K562 (cell line): Measurements from ENCODE around the gene MAD2L1BP. TPM values are rescaled to one million over a fixed set of nuclear protein-coding genes. Genes with fewer than 3 reads are reported as not detected.

Experiments
- CBX3 ChIP-seq, 2 experiments: IDR thresholded peaks; 1 replicate in 1 of 2; 2 replicates in 1 of 2; pipeline ENCODE4 v1.6.1; 2012; ENCODE audit warnings: inconsistent platforms in 2 of 2, low read length in 2 of 2, borderline replicate concordance in 1 of 2, control low read depth in 1 of 2
- FOXK2 ChIP-seq, 2 experiments: fragments of 450-650 bp; IDR thresholded peaks in 1 of 2; conservative IDR thresholded peaks in 1 of 2; 2 replicates each; pipeline ENCODE4 v1.6.1; 2016; ENCODE audit warnings: low read depth in 2 of 2, mild to moderate bottlenecking in 1 of 2
- HNRNPL ChIP-seq: fragments of 200-400 bp; formaldehyde crosslinking; IDR thresholded peaks from 2 replicates; pipeline ENCODE4 v1.6.1; 2017; ENCODE audit warnings: low read depth, mild to moderate bottlenecking, low read length
- HNRNPLL ChIP-seq: fragments of 200-400 bp; formaldehyde crosslinking; IDR thresholded peaks from 2 replicates; pipeline ENCODE4 v1.6.1; 2017; ENCODE audit warnings: low read length, low read depth, mild to moderate bottlenecking; ENCODE audit not compliant: poor library complexity, severe bottlenecking
- JUN ChIP-seq, 2 experiments: sonication (generic) in 1 of 2; formaldehyde crosslinking in 1 of 2; IDR thresholded peaks; 2 replicates each; pipeline versions ENCODE4 v1.6.1 to v1.8.0; 2012 to 2022; ENCODE audit warnings: borderline replicate concordance in 2 of 2, mild to moderate bottlenecking in 2 of 2, improper control_type of control experiment in 1 of 2, low read depth in 1 of 2, low read length in 1 of 2, missing genetic modification reagents in 1 of 2
- MTA1 ChIP-seq: fragments of 450-650 bp; IDR thresholded peaks from 2 replicates; pipeline ENCODE4 v1.6.1; 2017; ENCODE audit warnings: borderline replicate concordance
- PHTF2 ChIP-seq: fragments of 250-450 bp; sonication (Bioruptor Pico); IDR thresholded peaks from 2 replicates; pipeline ENCODE4 v1.5.0; 2021; ENCODE audit warnings: mild to moderate bottlenecking
- PPARD ChIP-seq: fragments of 250-450 bp; sonication (Bioruptor Pico); IDR thresholded peaks from 2 replicates; pipeline ENCODE4 v1.8.0; 2022; ENCODE audit warnings: inconsistent platforms, mild to moderate bottlenecking, moderate library complexity
- SAFB ChIP-seq: fragments of 200-400 bp; formaldehyde crosslinking; IDR thresholded peaks from 2 replicates; pipeline ENCODE4 v1.6.1; 2017; ENCODE audit warnings: low read depth, low read length, borderline replicate concordance
- SMAD1 ChIP-seq: fragments of 150-350 bp; IDR thresholded peaks from 2 replicates; pipeline ENCODE4 v1.6.1; 2014; ENCODE audit warnings: low read length, low read depth; ENCODE audit not compliant: partially characterized antibody
- SMARCC2 ChIP-seq: fragments of 450-650 bp; IDR thresholded peaks from 2 replicates; pipeline ENCODE4 v1.6.1; 2017; ENCODE audit warnings: antibody characterized with exemption, moderate library complexity, mild to moderate bottlenecking, low read depth
- TBP ChIP-seq: optimal IDR thresholded peaks from 2 replicates; pipeline ENCODE3; 2011; ENCODE audit warnings: low read depth, low read length, improper control_type of control experiment
- TOE1 ChIP-seq, 2 experiments: fragments of 450-650 bp in 1 of 2; sonication (generic) in 1 of 2; formaldehyde crosslinking in 1 of 2; IDR thresholded peaks; 2 replicates each; pipeline versions ENCODE4 v1.7.1 to v1.8.0; 2016 to 2022; ENCODE audit warnings: borderline replicate concordance in 2 of 2, mild to moderate bottlenecking in 2 of 2, antibody characterized with exemption in 1 of 2, inconsistent platforms in 1 of 2, low read depth in 1 of 2, missing genetic modification reagents in 1 of 2, moderate library complexity in 1 of 2
- U2AF1 ChIP-seq: fragments of 200-400 bp; formaldehyde crosslinking; optimal IDR thresholded peaks from 2 replicates; pipeline ENCODE3; 2017; ENCODE audit warnings: mild to moderate bottlenecking, low read depth, low read length, moderate library complexity
- YY1 ChIP-seq, 3 experiments: IDR thresholded peaks; 2 replicates each; pipeline ENCODE4 v1.6.1; 2011; ENCODE audit warnings: low read length in 2 of 3, mild to moderate bottlenecking in 2 of 3, moderate library complexity in 2 of 3, borderline replicate concordance in 1 of 3, control low read depth in 1 of 3, low read depth in 1 of 3; ENCODE audit not compliant: insufficient read depth in 3 of 3, insufficient replicate concordance in 2 of 3, control insufficient read depth in 1 of 3, insufficient read length in 1 of 3; ENCODE audit errors: extremely low read depth in 1 of 3
- ZC3H4 ChIP-seq: sonication (generic); formaldehyde crosslinking; IDR thresholded peaks from 2 replicates; pipeline ENCODE4 v1.9.0; 2021; ENCODE audit warnings: missing genetic modification reagents, borderline replicate concordance
- ZNF133 ChIP-seq: fragments of 250-450 bp; sonication (Bioruptor Pico); IDR thresholded peaks from 2 replicates; pipeline ENCODE4 v1.4.0; 2020; ENCODE audit warnings: mild to moderate bottlenecking
- ZNF253 ChIP-seq: fragments of 250-450 bp; sonication (Bioruptor Pico); conservative IDR thresholded peaks from 2 replicates; pipeline ENCODE4 v1.6.1; 2021; ENCODE audit warnings: mild to moderate bottlenecking
- ZNF695 ChIP-seq: fragments of 450-650 bp; formaldehyde crosslinking; IDR thresholded peaks from 2 replicates; pipeline ENCODE4 v1.4.0; 2020; ENCODE audit warnings: mild to moderate bottlenecking, moderate library complexity
- polyA plus RNA-seq, 8 experiments: library from polyadenylated mRNA; depleted of rRNA in 4 of 8; stranded (reverse) in 5 of 8; unstranded in 3 of 8; fragments of >200 nt; fragmentation: Nextera tagmentation in 2 of 8; fragmentation: Illumina TruSeq in 1 of 8; extraction: Ambion mirVana in 2 of 8; extraction: Trizol in 1 of 8; gene quantifications; 2 replicates each; pipeline versions ENCODE4 v1.2.1 to v1.2.3, GENCODE V29; 2011 to 2014; ENCODE audit warnings: inconsistent platforms in 1 of 8, missing spikeins in 1 of 8
- total RNA-seq, 7 experiments: library from RNA; depleted of rRNA in 6 of 7; stranded (reverse); fragments of >200 nt in 6 of 7; fragmentation: Illumina TruSeq in 2 of 7; extraction: Trizol in 2 of 7; gene quantifications; 2 replicates each; pipeline versions ENCODE4 v1.2.1 to v1.2.3, GENCODE V29; 2011 to 2021; ENCODE audit warnings: low replicate concordance in 1 of 7
- TF ChIP-seq, protein P1 (sequence below): fragments of 450-650 bp; formaldehyde crosslinking; IDR thresholded peaks from 2 replicates; pipeline ENCODE4 v1.4.0; 2020; ENCODE audit warnings: mild to moderate bottlenecking, moderate library complexity
- TF ChIP-seq, protein P2 (sequence below): fragments of 450-650 bp; formaldehyde crosslinking; IDR thresholded peaks from 2 replicates; pipeline ENCODE4 v1.4.0; 2020; ENCODE audit warnings: mild to moderate bottlenecking, moderate library complexity

Gene MAD2L1BP
- total and polyA plus RNA-seq, 9 of the 15 experiments (the other 6 are each of a cell fraction or from before 2014, with no cell fraction given), result 69.7 to 321 (median 111) TPM

DNA sequence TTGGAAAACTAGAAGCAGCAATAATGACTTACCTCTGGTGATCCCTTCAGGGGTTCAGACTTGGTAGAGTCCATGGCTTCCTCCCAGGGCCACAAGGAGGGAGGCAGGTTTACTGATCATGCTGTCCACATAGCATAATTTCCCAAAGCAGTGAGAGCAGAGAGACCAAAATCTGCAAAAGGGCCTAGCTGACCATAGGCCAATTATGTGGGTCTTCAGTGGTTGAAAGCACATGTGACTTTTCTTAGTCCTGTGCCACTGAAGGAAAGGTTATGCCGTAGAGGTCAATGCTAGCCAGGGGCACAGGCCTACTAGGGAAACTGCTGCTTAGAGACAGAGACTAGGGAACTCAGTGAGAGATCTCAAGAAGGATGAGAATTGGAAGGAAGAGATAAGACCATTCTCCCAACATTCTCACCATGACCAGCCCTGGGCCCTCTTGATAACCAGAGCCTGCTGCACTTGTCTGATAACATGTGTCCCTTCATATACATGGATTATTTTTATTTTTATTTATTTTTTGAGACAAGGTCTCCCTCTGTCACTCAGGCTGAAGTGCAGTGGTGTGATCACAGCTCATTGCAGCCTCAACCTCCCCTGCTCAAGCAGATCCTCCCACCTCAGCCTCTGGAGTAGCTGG is 4.5 kb upstream of the MAD2L1BP start (continued):
- TF ChIP-seq PPARD (CRISPR knock-in tag) (no peak), YY1 (IDR thresholded peaks at IDR 0.05; ENCODE audit: borderline replicate concordance in 1 of 3, control insufficient read depth in 1 of 3, extremely low read depth in 1 of 3, insufficient read depth in 3 of 3, insufficient read length in 1 of 3, insufficient replicate concordance in 2 of 3, low read depth in 1 of 3, low read length in 2 of 3) (peak in 1 of 3 experiments; percentile 53), FOXK2 (conservative IDR thresholded peaks at IDR 0.05 in 1 of 2, IDR thresholded peaks at IDR 0.05 in 1 of 2; ENCODE audit: low read depth in 2 of 2) (peak; percentile 58 to 86), ZNF695 (CRISPR knock-in tag) (0 out of 2 replicates have a peak, but pooled peaks have one; percentile 57), CBX3 (IDR thresholded peaks at IDR 0.05; ENCODE audit: borderline replicate concordance in 1 of 2, low read length in 2 of 2) (peak in 1 of 2 experiments; percentile 92; a peak in 2 of 3 replicates), SMARCC2 (peak; percentile 98), ZC3H4 (CRISPR knock-in tag) (no peak), U2AF1 (no peak), PHTF2 (peak; percentile 71; the same call in 1 of the 2 replicates), TBP (peak; percentile 87), JUN (IDR thresholded peaks at IDR 0.05; ENCODE audit: borderline replicate concordance, low read depth, low read length) (no peak), JUN (CRISPR knock-in tag; IDR thresholded peaks at IDR 0.05; ENCODE audit: borderline replicate concordance) (0 out of 2 replicates have a peak, but pooled peaks have one; percentile 54), ZNF133 (CRISPR knock-in tag) (peak; percentile 61; the same call in 1 of the 2 replicates), HNRNPL (no peak), SAFB (no peak), SMAD1 (peak; percentile 88), TOE1 (IDR thresholded peaks at IDR 0.05; ENCODE audit: borderline replicate concordance) (peak; percentile 82), TOE1 (CRISPR knock-in tag; IDR thresholded peaks at IDR 0.05; ENCODE audit: borderline replicate concordance, low read depth) (no peak), MTA1 (peak; percentile 87), ZNF253 (CRISPR knock-in tag) (no peak), HNRNPLL (no peak)
- TF ChIP-seq, protein P1, sequence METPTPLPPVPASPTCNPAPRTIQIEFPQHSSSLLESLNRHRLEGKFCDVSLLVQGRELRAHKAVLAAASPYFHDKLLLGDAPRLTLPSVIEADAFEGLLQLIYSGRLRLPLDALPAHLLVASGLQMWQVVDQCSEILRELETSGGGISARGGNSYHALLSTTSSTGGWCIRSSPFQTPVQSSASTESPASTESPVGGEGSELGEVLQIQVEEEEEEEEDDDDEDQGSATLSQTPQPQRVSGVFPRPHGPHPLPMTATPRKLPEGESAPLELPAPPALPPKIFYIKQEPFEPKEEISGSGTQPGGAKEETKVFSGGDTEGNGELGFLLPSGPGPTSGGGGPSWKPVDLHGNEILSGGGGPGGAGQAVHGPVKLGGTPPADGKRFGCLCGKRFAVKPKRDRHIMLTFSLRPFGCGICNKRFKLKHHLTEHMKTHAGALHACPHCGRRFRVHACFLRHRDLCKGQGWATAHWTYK (CRISPR knock-in tag), result peak; percentile 97
- TF ChIP-seq, protein P2, sequence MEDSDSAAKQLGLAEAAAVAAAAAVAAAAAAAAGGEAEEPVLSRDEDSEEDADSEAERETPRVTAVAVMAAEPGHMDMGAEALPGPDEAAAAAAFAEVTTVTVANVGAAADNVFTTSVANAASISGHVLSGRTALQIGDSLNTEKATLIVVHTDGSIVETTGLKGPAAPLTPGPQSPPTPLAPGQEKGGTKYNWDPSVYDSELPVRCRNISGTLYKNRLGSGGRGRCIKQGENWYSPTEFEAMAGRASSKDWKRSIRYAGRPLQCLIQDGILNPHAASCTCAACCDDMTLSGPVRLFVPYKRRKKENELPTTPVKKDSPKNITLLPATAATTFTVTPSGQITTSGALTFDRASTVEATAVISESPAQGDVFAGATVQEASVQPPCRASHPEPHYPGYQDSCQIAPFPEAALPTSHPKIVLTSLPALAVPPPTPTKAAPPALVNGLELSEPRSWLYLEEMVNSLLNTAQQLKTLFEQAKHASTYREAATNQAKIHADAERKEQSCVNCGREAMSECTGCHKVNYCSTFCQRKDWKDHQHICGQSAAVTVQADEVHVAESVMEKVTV (CRISPR knock-in tag), result no peak
